ENCODE results near the gene LRTM1.

GRCh38 chr3:54901906-54902685, 25.8 kb downstream of the LRTM1 start:
- TF ChIP-seq CTCF (IDR thresholded peaks at IDR 0.05; ENCODE audit: low read depth, low read length) (no peak), EZH2phosphoT487 (IDR thresholded peaks at IDR 0.05; ENCODE audit: low read depth) (no peak)

Data from OCI-LY3 (cell line).